MM.1S (cell line): ENCODE measurements around the gene RAD54L.

ENCODE experiments used
- CTCF ChIP-seq: fragments of 300-600 bp; sonication (generic); IDR thresholded peaks from 2 replicates; pipeline ENCODE4 v1.5.1; 2016; ENCODE audit warnings: antibody characterized with exemption, low read length, mixed read lengths
- EZH2phosphoT487 ChIP-seq: fragments of 300-600 bp; sonication (generic); IDR thresholded peaks from 2 replicates; pipeline ENCODE4 v1.6.1; 2018; ENCODE audit warnings: antibody characterized with exemption, low read length

GRCh38 chr1:46310321-46310720, 62.8 kb downstream of the RAD54L start:
- no peak for TF ChIP-seq CTCF
- no peak for TF ChIP-seq EZH2phosphoT487
